CD8-positive, alpha-beta memory T cell (primary cell): Measurements from ENCODE around the gene RPL27. TPM values are rescaled to one million over a fixed set of nuclear protein-coding genes. Genes with fewer than 3 reads are reported as not detected.

ENCODE experiments used
- CTCF ChIA-PET: fragments of 350-600 bp; sonication (Branson Sonifier 250); formaldehyde crosslinking; loops from one replicate; lab custom pipeline; 2021; ENCODE audit warnings: antibody characterized with exemption; lab: Charles Lee
- POLR2A ChIA-PET: fragments of 350-600 bp; sonication (Branson Sonifier 250); formaldehyde crosslinking; loops from one replicate; lab custom pipeline; 2021; ENCODE audit warnings: antibody characterized with exemption; lab: Charles Lee
- DNase-seq, 5 donors: peaks; one replicate each; pipeline versions ENCODE4 v3.0.0 to v3.0.0-alpha.2; 2020 to 2022; ENCODE audit warnings: mixed read lengths in 1 of 5
- H3K27ac ChIP-seq: one replicate; pipeline ENCODE4 v1.7.0; 2013; ENCODE audit warnings: low read depth, mild to moderate bottlenecking, low read length, moderate library complexity
- H3K27me3 ChIP-seq: 2 replicates; pipeline ENCODE4 v1.7.0; 2013; ENCODE audit warnings: low read length, mild to moderate bottlenecking; ENCODE audit not compliant: insufficient read depth, poor library complexity, severe bottlenecking
- H3K36me3 ChIP-seq: 2 replicates; pipeline ENCODE4 v1.7.0; 2013; ENCODE audit warnings: mild to moderate bottlenecking, low read length, moderate library complexity; ENCODE audit not compliant: insufficient read depth
- H3K4me1 ChIP-seq: 2 replicates; pipeline ENCODE4 v1.7.0; 2013; ENCODE audit warnings: mild to moderate bottlenecking, low read length, moderate library complexity; ENCODE audit not compliant: insufficient read depth
- H3K4me3 ChIP-seq: 2 replicates; pipeline ENCODE4 v1.7.0; 2013; ENCODE audit warnings: mild to moderate bottlenecking, low read length
- H3K9me3 ChIP-seq: 2 replicates; pipeline ENCODE4 v1.7.0; 2013; ENCODE audit warnings: mild to moderate bottlenecking, low read length
- H3K27ac Mint-ChIP-seq, 8 donors: one replicate each; pipeline ENCODE4 v1.8.0; 2020 to 2021; ENCODE audit warnings: mixed read lengths in 8 of 8, mild to moderate bottlenecking in 6 of 8, inconsistent platforms in 3 of 8, moderate library complexity in 3 of 8
- H3K27me3 Mint-ChIP-seq, 2 donors: one replicate each; pipeline ENCODE4 v1.8.0; 2020 to 2021; ENCODE audit warnings: mixed read lengths in 2 of 2, mild to moderate bottlenecking in 1 of 2, moderate library complexity in 1 of 2
- H3K36me3 Mint-ChIP-seq, 3 donors: one replicate each; pipeline ENCODE4 v1.8.0; 2020 to 2021; ENCODE audit warnings: mixed read lengths in 3 of 3, inconsistent platforms in 1 of 3, mild to moderate bottlenecking in 1 of 3
- H3K4me1 Mint-ChIP-seq, 3 donors: one replicate each; pipeline ENCODE4 v1.8.0; 2020 to 2021; ENCODE audit warnings: mixed read lengths in 3 of 3, inconsistent platforms in 1 of 3, mild to moderate bottlenecking in 1 of 3
- H3K4me3 Mint-ChIP-seq, 7 donors: one replicate each; pipeline ENCODE4 v1.8.0; 2020 to 2021; ENCODE audit warnings: mixed read lengths in 7 of 7, mild to moderate bottlenecking in 6 of 7, moderate library complexity in 4 of 7, inconsistent platforms in 2 of 7
- H3K9me3 Mint-ChIP-seq, 5 donors: one replicate each; pipeline ENCODE4 v1.8.0; 2020 to 2022; ENCODE audit warnings: mixed read lengths in 5 of 5, mild to moderate bottlenecking in 3 of 5, moderate library complexity in 2 of 5, inconsistent platforms in 1 of 5
- polyA plus RNA-seq: library from polyadenylated mRNA; unstranded; fragments of 300-500 nt; fragmentation: Illumina TruSeq; gene quantifications from one replicate; pipeline ENCODE4 v1.2.3, GENCODE V29; 2021
- total RNA-seq, 2 experiments: library from RNA; stranded (reverse); gene quantifications; one replicate each; pipeline ENCODE4 v1.2.3, GENCODE V29; 2021

RPL27 gene
- total and polyA plus RNA-seq, 3 experiments from 2014 or later = 1,412 to 1,922 (median 1,428) TPM

DNA sequence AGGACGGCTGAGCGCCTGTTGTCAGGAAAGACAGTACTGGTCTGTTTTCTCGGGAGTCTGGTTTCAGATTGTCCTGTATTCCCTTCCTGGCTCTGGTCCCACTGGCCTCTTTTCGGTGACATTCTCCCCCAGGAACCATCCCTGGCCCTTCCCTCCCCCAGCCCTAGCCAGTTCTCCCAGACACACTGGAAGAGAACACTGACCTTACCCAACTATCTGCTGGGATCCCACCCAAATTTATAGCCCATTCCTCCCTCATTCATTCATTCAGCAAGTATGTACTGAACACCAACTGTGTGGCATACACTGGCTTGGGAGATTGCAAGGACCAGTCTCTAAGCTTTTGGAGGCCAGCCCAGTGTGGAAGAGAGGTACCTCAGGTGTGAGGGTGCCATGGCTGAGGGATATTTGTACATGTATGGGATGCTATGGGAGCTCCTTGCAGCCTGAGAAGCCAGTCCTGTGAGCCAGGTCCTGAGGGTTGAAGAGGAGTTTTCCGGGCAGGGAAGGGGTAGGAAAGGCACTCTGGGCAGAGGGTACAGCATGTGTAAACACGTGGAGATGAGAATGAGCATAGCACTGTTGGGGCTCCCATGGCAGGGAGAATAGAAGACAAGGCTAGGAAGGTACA, 32.0 kb downstream of the RPL27 start:
- ChIA-PET CTCF (interaction anchor here (1.0 kb wide), 1 partner anchor 32 kb away, joined by 4 read pairs; the partner anchor contains the start of gene RPL27), POLR2A (interaction anchor here (0.6 kb wide), 2 partner anchors 17 to 424 kb away, joined by 3 to 5 read pairs; no protein-coding TSS in a partner anchor)
- peaks cover 0 to 3% of the 10 kb centered on the region in 2 donors for H3K27me3 Mint-ChIP-seq
- no peaks in the 10 kb centered on the region for H3K36me3 Mint-ChIP-seq
- H3K4me3 Mint-ChIP-seq = peak overlapping the region in 1 of 7 donors; percentile 58
- H3K4me1 ChIP-seq = no peaks in the 10 kb centered on the region
- no peak overlapping the region for H3K4me3 ChIP-seq
- no peaks in the 10 kb centered on the region for H3K9me3 ChIP-seq
- H3K9me3 Mint-ChIP-seq = no peaks in the 10 kb centered on the region
- DNase-seq = no peak
- no peaks in the 10 kb centered on the region for H3K27me3 ChIP-seq
- H3K4me1 Mint-ChIP-seq = peaks cover 0 to 3% (median 0%) of the 10 kb centered on the region in 3 donors
- H3K27ac Mint-ChIP-seq = peak overlapping the region in 2 of 8 donors; percentile 55 to 58
- H3K36me3 ChIP-seq = no peaks in the 10 kb centered on the region
- H3K27ac ChIP-seq = no peak overlapping the region

DNA sequence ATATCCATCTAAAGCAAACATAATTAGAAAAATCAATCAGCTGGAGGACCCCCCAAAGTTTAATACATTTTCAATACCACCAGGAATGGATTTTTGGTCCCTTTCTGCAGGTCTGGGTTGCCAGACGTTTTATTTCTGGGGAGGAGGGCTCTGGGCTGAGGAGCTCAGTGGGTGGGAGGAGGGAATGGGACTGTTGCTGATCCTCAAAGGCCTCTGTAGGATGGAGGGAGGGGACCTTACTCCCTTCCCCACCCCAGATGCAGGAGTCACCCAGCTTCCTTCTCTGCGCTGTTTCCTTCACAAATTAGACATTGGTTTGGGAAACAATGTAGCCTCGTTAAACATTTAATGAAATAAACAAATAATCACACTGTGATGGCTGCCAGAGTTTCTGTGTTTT, 33.4 kb downstream of the RPL27 start:
- no peak overlapping the region for H3K4me3 ChIP-seq
- peak overlapping the region in 1 of 8 donors; percentile 41 for H3K27ac Mint-ChIP-seq
- no peaks in the 10 kb centered on the region for H3K36me3 Mint-ChIP-seq
- CTCF ChIA-PET = interaction anchor here (1.4 kb wide), 1 partner anchor 452 kb away, joined by 3 read pairs; the partner anchor contains the start of gene DHX8
- H3K36me3 ChIP-seq = no peaks in the 10 kb centered on the region
- no peaks in the 10 kb centered on the region for H3K9me3 Mint-ChIP-seq
- no peaks in the 10 kb centered on the region for H3K4me1 Mint-ChIP-seq
- H3K9me3 ChIP-seq = no peaks in the 10 kb centered on the region
- no peak for DNase-seq
- no peak overlapping the region for H3K4me3 Mint-ChIP-seq
- H3K27me3 Mint-ChIP-seq = peaks cover 0 to 3% of the 10 kb centered on the region in 2 donors
- no peak overlapping the region for H3K27ac ChIP-seq
- no peaks in the 10 kb centered on the region for H3K4me1 ChIP-seq
- H3K27me3 ChIP-seq = no peaks in the 10 kb centered on the region
- POLR2A ChIA-PET = no interaction called here

DNA sequence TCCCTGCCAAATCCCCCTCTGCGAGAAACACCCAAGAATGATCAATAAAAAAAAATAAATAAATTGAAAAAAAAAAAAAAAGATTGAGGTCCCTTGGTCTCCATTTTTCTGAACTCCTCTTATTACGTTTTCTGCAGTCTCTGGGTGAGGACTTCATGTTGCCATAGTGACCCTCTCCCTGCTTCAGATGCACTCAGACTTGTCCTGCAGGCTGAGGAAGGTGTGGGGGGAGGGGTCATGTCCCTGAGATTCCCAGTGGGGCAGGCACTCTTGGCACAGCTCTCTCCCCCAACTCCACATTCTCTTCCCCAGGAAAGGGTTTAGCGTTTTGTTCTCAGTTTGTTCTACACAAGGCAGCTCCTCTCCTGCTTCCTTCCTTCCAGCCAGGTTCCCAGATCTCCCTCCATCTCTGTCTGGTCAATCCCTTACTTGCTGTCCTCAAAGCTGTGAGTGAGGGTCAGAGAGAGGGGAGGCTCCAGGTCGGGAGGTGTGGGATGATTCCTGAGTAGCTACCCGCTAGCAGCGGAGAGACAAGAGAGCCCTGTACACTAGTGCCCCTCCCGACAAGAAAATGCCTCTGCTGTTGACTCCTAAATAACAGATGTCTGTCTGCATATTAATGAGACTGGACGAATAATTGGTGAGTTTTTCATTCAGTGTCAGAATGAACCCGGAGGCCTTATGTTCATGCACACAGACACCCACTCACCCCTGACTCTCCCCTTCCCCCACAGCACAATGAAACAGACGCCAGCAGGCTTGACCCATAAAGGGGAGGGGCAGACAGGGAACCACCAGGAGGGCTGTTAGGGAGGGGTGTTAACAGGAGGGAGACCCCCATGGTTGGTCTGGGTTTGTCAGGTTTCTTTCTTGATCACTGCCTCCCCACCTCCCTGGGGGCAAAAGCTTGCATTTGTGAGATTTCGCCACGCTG, 36.0 kb downstream of the RPL27 start:
- H3K4me3 Mint-ChIP-seq = no peak overlapping the region
- H3K27ac Mint-ChIP-seq = no peak overlapping the region
- no peaks in the 10 kb centered on the region for H3K9me3 ChIP-seq
- H3K9me3 Mint-ChIP-seq = no peaks in the 10 kb centered on the region
- CTCF ChIA-PET = interaction anchor here (0.8 kb wide), 1 partner anchor 10 kb away, joined by 3 read pairs; no protein-coding TSS in a partner anchor
- no peaks in the 10 kb centered on the region for H3K4me1 Mint-ChIP-seq
- H3K36me3 ChIP-seq = no peaks in the 10 kb centered on the region
- H3K27ac ChIP-seq = no peak overlapping the region
- no peaks in the 10 kb centered on the region for H3K36me3 Mint-ChIP-seq
- H3K4me3 ChIP-seq = no peak overlapping the region
- no peaks in the 10 kb centered on the region for H3K27me3 ChIP-seq
- no peak for DNase-seq
- peaks cover 0 to 2% of the 10 kb centered on the region in 2 donors for H3K27me3 Mint-ChIP-seq
- POLR2A ChIA-PET = no interaction called here
- H3K4me1 ChIP-seq = no peaks in the 10 kb centered on the region

DNA sequence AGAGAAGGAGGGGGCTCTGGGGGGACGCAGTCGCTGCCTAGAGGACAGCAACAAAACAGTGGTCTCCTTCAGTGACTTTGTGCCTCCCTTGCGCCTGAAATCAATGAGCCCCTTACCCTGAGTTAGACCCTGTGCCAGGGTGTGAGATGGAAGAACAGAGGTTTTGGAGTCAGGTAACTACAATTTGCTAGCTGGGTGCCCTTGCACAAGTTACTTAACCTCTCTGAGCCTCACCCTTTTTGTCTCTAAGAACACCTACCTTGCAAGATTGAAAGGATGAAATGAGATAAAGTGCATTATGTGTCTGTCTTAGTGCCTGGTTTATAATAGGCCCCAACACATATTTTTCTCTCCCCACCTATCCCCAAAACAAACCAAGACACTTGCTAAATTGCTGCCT, 36.7 kb downstream of the RPL27 start:
- Mint-ChIP-seq H3K4me3 (no peak overlapping the region), H3K4me1 (no peaks in the 10 kb centered on the region), H3K27ac (peak overlapping the region in 2 of 8 donors; percentile 29 to 72), H3K27me3 (peaks cover 0 to 2% of the 10 kb centered on the region in 2 donors), H3K9me3 (no peaks in the 10 kb centered on the region), H3K36me3 (no peaks in the 10 kb centered on the region)
- H3K36me3 ChIP-seq = no peaks in the 10 kb centered on the region
- H3K4me1 ChIP-seq = no peaks in the 10 kb centered on the region
- POLR2A ChIA-PET = no interaction called here
- no peak overlapping the region for H3K27ac ChIP-seq
- DNase-seq = no peak
- H3K9me3 ChIP-seq = no peaks in the 10 kb centered on the region
- H3K27me3 ChIP-seq = no peaks in the 10 kb centered on the region
- CTCF ChIA-PET = no interaction called here
- no peak overlapping the region for H3K4me3 ChIP-seq

DNA sequence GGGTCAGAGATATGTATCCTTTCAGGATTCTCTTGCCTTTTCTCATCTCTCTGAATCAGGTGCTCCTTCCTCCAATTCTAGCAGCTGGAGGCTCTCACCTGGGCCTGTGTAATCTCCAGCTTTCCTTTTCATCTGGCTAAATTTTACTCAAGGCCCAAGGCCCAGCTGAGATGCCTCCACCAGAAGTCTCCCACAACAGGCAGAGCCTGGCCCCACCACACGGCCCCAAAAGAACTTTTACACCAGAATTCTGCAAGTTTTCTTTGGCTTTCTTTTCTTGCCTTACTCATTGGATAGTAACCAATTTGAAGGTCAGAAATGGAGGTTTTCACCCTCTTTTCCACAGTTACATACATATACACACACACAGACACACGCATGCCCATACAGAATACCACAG, 41.4 kb downstream of the RPL27 start:
- H3K4me1 ChIP-seq = no peaks in the 10 kb centered on the region
- Mint-ChIP-seq H3K27me3 (no peaks in the 10 kb centered on the region), H3K27ac (no peak overlapping the region), H3K4me1 (no peaks in the 10 kb centered on the region), H3K9me3 (no peaks in the 10 kb centered on the region), H3K4me3 (no peak overlapping the region), H3K36me3 (no peaks in the 10 kb centered on the region)
- CTCF ChIA-PET = no interaction called here
- no peak overlapping the region for H3K4me3 ChIP-seq
- DNase-seq = no peak
- H3K9me3 ChIP-seq = no peaks in the 10 kb centered on the region
- H3K36me3 ChIP-seq = no peaks in the 10 kb centered on the region
- no peaks in the 10 kb centered on the region for H3K27me3 ChIP-seq
- POLR2A ChIA-PET = interaction anchor here (0.6 kb wide), 1 partner anchor 55 kb away, joined by 3 read pairs; no protein-coding TSS in a partner anchor
- H3K27ac ChIP-seq = no peak overlapping the region

DNA sequence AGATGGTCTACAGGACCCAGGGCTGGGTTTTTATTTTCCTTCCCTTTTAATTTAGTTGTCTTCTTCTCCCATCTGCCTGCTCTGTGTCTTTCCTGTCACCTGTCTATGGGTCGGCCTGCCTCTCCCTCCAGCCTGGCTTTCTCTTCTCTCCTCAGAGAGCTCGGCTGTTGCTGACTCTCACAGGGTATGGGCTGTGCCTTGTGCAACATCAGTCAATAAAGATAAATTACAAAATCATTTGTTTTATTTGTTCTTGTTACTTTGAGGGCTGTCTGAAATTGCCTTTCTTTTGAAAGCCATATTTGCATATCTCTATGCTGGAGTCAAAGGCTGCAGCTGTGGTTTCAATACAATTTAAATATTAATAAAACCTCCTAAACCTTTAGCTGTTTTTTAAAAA, 42.4 kb downstream of the RPL27 start:
- H3K9me3 Mint-ChIP-seq = no peaks in the 10 kb centered on the region
- Histone ChIP-seq H3K27ac (no peak overlapping the region), H3K27me3 (no peaks in the 10 kb centered on the region), H3K36me3 (no peaks in the 10 kb centered on the region), H3K4me3 (no peak overlapping the region), H3K4me1 (no peaks in the 10 kb centered on the region), H3K9me3 (no peaks in the 10 kb centered on the region)
- H3K4me3 Mint-ChIP-seq = no peak overlapping the region
- DNase-seq = no peak
- ChIA-PET POLR2A (no interaction called here), CTCF (no interaction called here)
- H3K27me3 Mint-ChIP-seq = no peaks in the 10 kb centered on the region
- peak overlapping the region in 2 of 8 donors; percentile 67 to 88 for H3K27ac Mint-ChIP-seq
- H3K4me1 Mint-ChIP-seq = no peaks in the 10 kb centered on the region
- no peaks in the 10 kb centered on the region for H3K36me3 Mint-ChIP-seq

DNA sequence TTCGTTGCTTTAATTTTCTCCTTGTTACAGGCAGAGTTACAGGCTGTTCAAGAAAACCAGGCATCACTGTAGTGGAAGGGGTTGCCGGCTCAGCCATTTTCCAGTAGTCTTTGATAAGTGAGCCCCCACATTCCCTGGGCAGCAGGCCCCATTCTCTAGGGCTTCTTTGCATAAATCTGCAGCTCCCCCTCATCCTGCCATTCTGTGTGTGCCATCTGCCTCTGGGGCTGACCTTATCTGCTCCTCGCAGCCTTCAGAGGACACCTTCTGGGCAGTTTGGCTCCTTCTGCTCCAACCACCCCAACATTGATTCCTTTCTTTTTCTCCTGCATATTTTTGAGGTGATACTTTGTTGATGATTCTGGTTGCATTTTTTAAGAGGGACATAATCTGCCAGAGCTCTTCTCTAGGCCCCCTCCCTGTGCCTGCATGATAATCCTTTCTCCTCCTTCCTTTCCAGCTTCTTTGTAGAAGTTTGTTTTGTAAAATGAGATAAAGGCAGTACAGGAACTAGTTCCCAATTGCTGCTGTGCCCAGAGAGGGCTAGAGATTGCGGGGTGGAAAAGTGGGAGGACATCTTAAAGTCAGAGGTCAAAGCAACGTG, 43.9 kb downstream of the RPL27 start:
- no peak for DNase-seq
- no peak overlapping the region for H3K27ac ChIP-seq
- H3K36me3 ChIP-seq = no peaks in the 10 kb centered on the region
- no peaks in the 10 kb centered on the region for H3K4me1 ChIP-seq
- H3K27me3 Mint-ChIP-seq = no peaks in the 10 kb centered on the region
- peak overlapping the region in 1 of 8 donors; percentile 72 for H3K27ac Mint-ChIP-seq
- H3K4me3 ChIP-seq = no peak overlapping the region
- H3K4me3 Mint-ChIP-seq = no peak overlapping the region
- H3K27me3 ChIP-seq = no peaks in the 10 kb centered on the region
- no peaks in the 10 kb centered on the region for H3K9me3 ChIP-seq
- H3K4me1 Mint-ChIP-seq = no peaks in the 10 kb centered on the region
- no peaks in the 10 kb centered on the region for H3K36me3 Mint-ChIP-seq
- ChIA-PET CTCF (no interaction called here), POLR2A (no interaction called here)
- no peaks in the 10 kb centered on the region for H3K9me3 Mint-ChIP-seq
